Liver (tissue), 9 donors: Measurements from ENCODE around the gene OOSP2. TPM values are rescaled to one million over a fixed set of nuclear protein-coding genes. Genes with fewer than 3 reads are reported as not detected.

Experiments used
- DNase-seq: peaks from one replicate; pipeline ENCODE4 v3.0.0-alpha.2; 2017; ENCODE audit warnings: low spot score
- H3K27ac ChIP-seq, 2 donors: one replicate each; pipeline ENCODE4 v1.7.0; 2013; ENCODE audit warnings: inconsistent platforms in 2 of 2, low read length in 2 of 2, control low read depth in 1 of 2, low read depth in 1 of 2, mild to moderate bottlenecking in 1 of 2
- H3K27me3 ChIP-seq, 4 donors: one replicate each; pipeline versions ENCODE4 v1.6.1 to v1.7.0; 2013; ENCODE audit warnings: low read length in 3 of 4, inconsistent platforms in 1 of 4, mild to moderate bottlenecking in 1 of 4, moderate library complexity in 1 of 4; ENCODE audit not compliant: control insufficient read depth in 4 of 4, insufficient read depth in 4 of 4
- H3K36me3 ChIP-seq, 4 donors: one replicate each; pipeline versions ENCODE4 v1.6.1 to v1.7.0; 2013; ENCODE audit warnings: low read length in 3 of 4, mild to moderate bottlenecking in 3 of 4, low read depth in 1 of 4, moderate library complexity in 1 of 4; ENCODE audit not compliant: control insufficient read depth in 4 of 4, insufficient read depth in 3 of 4
- H3K4me1 ChIP-seq, 4 donors: one replicate each; pipeline versions ENCODE4 v1.6.1 to v1.7.0; 2013; ENCODE audit warnings: low read length in 3 of 4, mild to moderate bottlenecking in 3 of 4, moderate library complexity in 1 of 4; ENCODE audit not compliant: control insufficient read depth in 4 of 4, insufficient read depth in 4 of 4
- H3K4me3 ChIP-seq, 3 donors: one replicate each; pipeline versions ENCODE4 v1.6.1 to v1.7.0; 2013; ENCODE audit warnings: low read length in 3 of 3, control low read depth in 1 of 3, low read depth in 1 of 3, mild to moderate bottlenecking in 1 of 3
- H3K9ac ChIP-seq, 2 donors: one replicate each; pipeline ENCODE4 v1.7.0; 2013; ENCODE audit warnings: low read length in 2 of 2, mild to moderate bottlenecking in 2 of 2, moderate library complexity in 2 of 2, control low read depth in 1 of 2, low read depth in 1 of 2
- H3K9me3 ChIP-seq, 4 donors: one replicate each; pipeline versions ENCODE4 v1.6.1 to v1.7.0; 2013; ENCODE audit warnings: low read length in 3 of 4; ENCODE audit not compliant: control insufficient read depth in 4 of 4
- ATF3 ChIP-seq: IDR thresholded peaks from 2 replicates; pipeline ENCODE4 v1.6.1; 2016; ENCODE audit warnings: antibody characterized with exemption
- EGR1 ChIP-seq, 2 donors: IDR thresholded peaks; 2 replicates each; pipeline ENCODE4 v1.6.1; 2016 to 2018; ENCODE audit warnings: antibody characterized with exemption in 2 of 2, low read depth in 2 of 2
- FOXA1 ChIP-seq: IDR thresholded peaks from 2 replicates; pipeline ENCODE4 v1.6.1; 2016; ENCODE audit warnings: antibody characterized with exemption
- FOXA2 ChIP-seq: IDR thresholded peaks from 2 replicates; pipeline ENCODE4 v1.6.1; 2016; ENCODE audit warnings: antibody characterized with exemption
- GABPA ChIP-seq, 2 donors: IDR thresholded peaks in 1 of 2; conservative IDR thresholded peaks in 1 of 2; 2 replicates each; pipeline ENCODE4 v1.6.1; 2016; ENCODE audit warnings: antibody characterized with exemption in 2 of 2, mild to moderate bottlenecking in 1 of 2, moderate library complexity in 1 of 2
- HNF4A ChIP-seq, 2 donors: conservative IDR thresholded peaks; 2 replicates each; pipeline ENCODE4 v1.6.1; 2016; ENCODE audit warnings: antibody characterized with exemption in 2 of 2, mild to moderate bottlenecking in 2 of 2
- HNF4G ChIP-seq: IDR thresholded peaks from 2 replicates; pipeline ENCODE4 v1.6.1; 2016; ENCODE audit warnings: antibody characterized with exemption
- RAD21 ChIP-seq, 2 donors: IDR thresholded peaks; 2 replicates each; pipeline ENCODE4 v1.6.1; 2016; ENCODE audit warnings: antibody characterized with exemption in 2 of 2, mild to moderate bottlenecking in 2 of 2
- REST ChIP-seq: IDR thresholded peaks from 2 replicates; pipeline ENCODE4 v1.6.1; 2016; ENCODE audit warnings: antibody characterized with exemption, mild to moderate bottlenecking
- RXRA ChIP-seq, 2 donors: IDR thresholded peaks; 2 replicates each; pipeline ENCODE4 v1.6.1; 2017 to 2018; ENCODE audit warnings: antibody characterized with exemption in 2 of 2, mild to moderate bottlenecking in 1 of 2
- SP1 ChIP-seq: IDR thresholded peaks from 2 replicates; pipeline ENCODE4 v1.6.1; 2018; ENCODE audit warnings: antibody characterized with exemption, mild to moderate bottlenecking
- TAF1 ChIP-seq: conservative IDR thresholded peaks from 2 replicates; pipeline ENCODE4 v1.6.1; 2016; ENCODE audit warnings: antibody characterized with exemption, mild to moderate bottlenecking
- WGBS: extraction: QIAGEN DNeasy Blood & Tissue Kit; methylation state at CpG from one replicate; pipeline ENCODE4 v1.1.7; 2013; 5-methylcytosine and 5-hydroxymethylcytosine counted together
- polyA plus RNA-seq, 2 donors: library from polyadenylated mRNA; stranded (reverse) in 1 of 2; unstranded in 1 of 2; fragments of 200-250 nt in 1 of 2; fragments of >200 nt in 1 of 2; fragmentation: Nextera tagmentation in 1 of 2; extraction: Ambion mirVana in 1 of 2; gene quantifications; one replicate each; pipeline versions ENCODE4 v1.2.1 to v1.2.3, GENCODE V29; 2013 to 2015
- total RNA-seq, 2 donors: library from RNA; depleted of rRNA; stranded (reverse); fragments of >200 nt; gene quantifications; one replicate each; pipeline ENCODE4 v1.2.3, GENCODE V29; 2014
- TF ChIP-seq, protein P1 (sequence below): IDR thresholded peaks from 2 replicates; pipeline ENCODE4 v1.6.1; 2016; ENCODE audit warnings: antibody characterized with exemption
- TF ChIP-seq, protein P2 (sequence below): IDR thresholded peaks from 2 replicates; pipeline ENCODE4 v1.6.1; 2016; ENCODE audit warnings: antibody characterized with exemption
- TF ChIP-seq, protein P3 (sequence below): fragments of 150-350 bp; IDR thresholded peaks from 2 replicates; pipeline ENCODE4 v1.5.1; 2017; ENCODE audit warnings: improper control_type of control experiment, low read depth, low read length; ENCODE audit not compliant: missing input control
- donor health status: healthy.
- donor health status: healthy.
- donor health status: healthy.
- donor health status: healthy.
- donor health status: healthy.

Gene OOSP2
- total and polyA plus RNA-seq, 4 donors = not detected

DNA sequence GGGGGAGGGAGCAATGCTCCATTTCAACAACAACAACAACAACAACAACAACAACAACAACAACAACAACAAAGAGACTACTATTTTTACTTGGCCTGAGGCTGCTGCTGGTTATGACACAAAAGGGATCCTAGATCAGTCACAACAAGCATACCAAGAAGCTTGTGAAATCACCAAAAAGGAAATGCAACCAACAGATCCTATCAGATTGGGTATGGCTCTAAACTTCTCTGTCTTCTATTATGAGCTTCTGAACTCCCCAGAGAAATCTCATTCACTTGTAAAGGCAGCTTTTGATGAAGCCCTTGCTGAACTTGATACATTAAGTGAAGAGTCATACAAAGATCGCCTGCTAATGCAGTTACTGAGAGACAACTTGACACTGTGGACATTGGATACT lies 37.8 kb downstream of the OOSP2 start:
- Histone ChIP-seq H3K27me3 (no peaks in the 10 kb centered on the region), H3K36me3 (no peaks in the 10 kb centered on the region), H3K9me3 (no peaks in the 10 kb centered on the region), H3K27ac (no peak overlapping the region), H3K4me1 (no peaks in the 10 kb centered on the region), H3K4me3 (no peak overlapping the region), H3K9ac (no peak overlapping the region)
- WGBS = 81% methylated on average over 1 of the region's 1 CpG
- DNase-seq = no peak
- TF ChIP-seq RAD21 (IDR thresholded peaks at IDR 0.05) (no peak), HNF4A (conservative IDR thresholded peaks at IDR 0.05) (no peak), RXRA (IDR thresholded peaks at IDR 0.05) (no peak), GABPA (IDR thresholded peaks at IDR 0.05 in 1 of 2, conservative IDR thresholded peaks at IDR 0.05 in 1 of 2) (no peak), EGR1 (IDR thresholded peaks at IDR 0.05; ENCODE audit: low read depth in 2 of 2) (no peak), SP1 (no peak), HNF4G (no peak), FOXA2 (no peak)
- TF ChIP-seq, protein P1, sequence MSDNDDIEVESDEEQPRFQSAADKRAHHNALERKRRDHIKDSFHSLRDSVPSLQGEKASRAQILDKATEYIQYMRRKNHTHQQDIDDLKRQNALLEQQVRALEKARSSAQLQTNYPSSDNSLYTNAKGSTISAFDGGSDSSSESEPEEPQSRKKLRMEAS = no peak
- TF ChIP-seq, protein P2, sequence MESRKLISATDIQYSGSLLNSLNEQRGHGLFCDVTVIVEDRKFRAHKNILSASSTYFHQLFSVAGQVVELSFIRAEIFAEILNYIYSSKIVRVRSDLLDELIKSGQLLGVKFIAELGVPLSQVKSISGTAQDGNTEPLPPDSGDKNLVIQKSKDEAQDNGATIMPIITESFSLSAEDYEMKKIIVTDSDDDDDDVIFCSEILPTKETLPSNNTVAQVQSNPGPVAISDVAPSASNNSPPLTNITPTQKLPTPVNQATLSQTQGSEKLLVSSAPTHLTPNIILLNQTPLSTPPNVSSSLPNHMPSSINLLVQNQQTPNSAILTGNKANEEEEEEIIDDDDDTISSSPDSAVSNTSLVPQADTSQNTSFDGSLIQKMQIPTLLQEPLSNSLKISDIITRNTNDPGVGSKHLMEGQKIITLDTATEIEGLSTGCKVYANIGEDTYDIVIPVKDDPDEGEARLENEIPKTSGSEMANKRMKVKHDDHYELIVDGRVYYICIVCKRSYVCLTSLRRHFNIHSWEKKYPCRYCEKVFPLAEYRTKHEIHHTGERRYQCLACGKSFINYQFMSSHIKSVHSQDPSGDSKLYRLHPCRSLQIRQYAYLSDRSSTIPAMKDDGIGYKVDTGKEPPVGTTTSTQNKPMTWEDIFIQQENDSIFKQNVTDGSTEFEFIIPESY = no peak

GRCh38 chr11:60078745-60079144 lies 38.5 kb downstream of the OOSP2 start:
- DNase-seq = no peak
- Histone ChIP-seq H3K36me3 (no peaks in the 10 kb centered on the region), H3K9ac (no peak overlapping the region), H3K27me3 (no peaks in the 10 kb centered on the region), H3K9me3 (no peaks in the 10 kb centered on the region), H3K4me3 (no peak overlapping the region), H3K4me1 (no peaks in the 10 kb centered on the region), H3K27ac (no peak overlapping the region)
- TF ChIP-seq RAD21 (IDR thresholded peaks at IDR 0.05) (no peak), ATF3 (no peak), HNF4G (no peak), REST (no peak), TAF1 (no peak), RXRA (IDR thresholded peaks at IDR 0.05) (no peak)
- WGBS = 74% methylated on average over 4 of the region's 4 CpGs

DNA sequence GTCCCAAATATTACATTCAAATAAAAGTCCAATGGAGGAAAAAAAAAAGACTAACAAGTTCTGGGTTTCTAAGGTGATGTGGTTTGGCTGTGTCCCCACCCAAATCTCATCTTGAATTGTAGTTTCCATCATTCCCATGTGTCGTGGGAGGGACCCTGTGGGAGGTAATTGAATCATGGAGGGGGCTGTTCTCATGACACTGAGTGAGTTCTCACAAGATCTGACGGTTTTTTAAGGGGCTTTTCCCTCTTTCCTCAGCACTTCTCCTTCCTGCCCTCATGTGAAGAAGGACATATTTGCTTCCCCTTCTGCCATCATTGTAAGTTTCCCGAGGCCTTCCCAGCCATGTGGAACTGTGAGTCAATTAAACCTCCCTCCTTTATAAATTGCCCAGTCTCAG lies 40.3 kb downstream of the OOSP2 start:
- 64% methylated on average over 3 of the region's 3 CpGs for WGBS
- DNase-seq = no peak
- Histone ChIP-seq H3K27me3 (no peaks in the 10 kb centered on the region), H3K36me3 (no peaks in the 10 kb centered on the region), H3K9ac (no peak overlapping the region), H3K9me3 (no peaks in the 10 kb centered on the region), H3K4me3 (no peak overlapping the region), H3K4me1 (no peaks in the 10 kb centered on the region), H3K27ac (no peak overlapping the region)
- TF ChIP-seq, protein P3, sequence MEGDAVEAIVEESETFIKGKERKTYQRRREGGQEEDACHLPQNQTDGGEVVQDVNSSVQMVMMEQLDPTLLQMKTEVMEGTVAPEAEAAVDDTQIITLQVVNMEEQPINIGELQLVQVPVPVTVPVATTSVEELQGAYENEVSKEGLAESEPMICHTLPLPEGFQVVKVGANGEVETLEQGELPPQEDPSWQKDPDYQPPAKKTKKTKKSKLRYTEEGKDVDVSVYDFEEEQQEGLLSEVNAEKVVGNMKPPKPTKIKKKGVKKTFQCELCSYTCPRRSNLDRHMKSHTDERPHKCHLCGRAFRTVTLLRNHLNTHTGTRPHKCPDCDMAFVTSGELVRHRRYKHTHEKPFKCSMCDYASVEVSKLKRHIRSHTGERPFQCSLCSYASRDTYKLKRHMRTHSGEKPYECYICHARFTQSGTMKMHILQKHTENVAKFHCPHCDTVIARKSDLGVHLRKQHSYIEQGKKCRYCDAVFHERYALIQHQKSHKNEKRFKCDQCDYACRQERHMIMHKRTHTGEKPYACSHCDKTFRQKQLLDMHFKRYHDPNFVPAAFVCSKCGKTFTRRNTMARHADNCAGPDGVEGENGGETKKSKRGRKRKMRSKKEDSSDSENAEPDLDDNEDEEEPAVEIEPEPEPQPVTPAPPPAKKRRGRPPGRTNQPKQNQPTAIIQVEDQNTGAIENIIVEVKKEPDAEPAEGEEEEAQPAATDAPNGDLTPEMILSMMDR = no peak
- no peak for TF ChIP-seq FOXA2
- TF ChIP-seq, protein P1 = no peak
- TF ChIP-seq FOXA1 = no peak
- no peak for TF ChIP-seq SP1
- TF ChIP-seq TAF1 = no peak
- no peak for TF ChIP-seq ATF3
- no peak for TF ChIP-seq RAD21 (IDR thresholded peaks at IDR 0.05)
- no peak for TF ChIP-seq REST
